ENCODE data around the gene ARSA. TPM values are rescaled to one million over a fixed set of nuclear protein-coding genes. Genes with fewer than 3 reads are reported as not detected.
A peak's percentile ranks its signal among the peaks of the same experiment; 100 is the strongest.

Gene ARSA
- total RNA-seq, 1 experiment from 2014 or later: 49.5 TPM

DNA sequence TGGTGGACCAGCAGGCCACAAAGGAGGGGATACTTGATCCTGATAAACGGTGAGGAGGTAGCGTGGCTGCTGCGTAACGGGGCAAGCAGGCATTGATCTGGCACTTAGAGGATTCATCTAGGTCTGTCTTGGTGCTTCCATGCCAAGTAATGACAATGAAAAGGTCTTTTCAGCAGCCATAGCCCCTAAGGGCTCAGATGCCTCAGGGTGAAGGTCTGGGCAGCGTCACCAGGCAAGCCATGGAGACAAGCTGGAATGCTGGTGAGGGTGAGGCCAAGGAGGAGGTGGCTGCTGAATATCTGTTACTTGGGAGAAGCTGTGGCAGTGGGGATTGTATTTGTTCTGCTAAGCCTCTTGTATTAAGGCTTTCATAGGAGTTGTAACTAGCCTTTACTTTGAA, 40.5 kb downstream of the ARSA start:
- in situ Hi-C loops (cut with HindIII; ENCODE audit: low pct_unique_long_range_greater_than_20kb, low sequenced_read_pairs): no loop called here
- DNase-seq (ENCODE audit: low read depth): no peak

DNA sequence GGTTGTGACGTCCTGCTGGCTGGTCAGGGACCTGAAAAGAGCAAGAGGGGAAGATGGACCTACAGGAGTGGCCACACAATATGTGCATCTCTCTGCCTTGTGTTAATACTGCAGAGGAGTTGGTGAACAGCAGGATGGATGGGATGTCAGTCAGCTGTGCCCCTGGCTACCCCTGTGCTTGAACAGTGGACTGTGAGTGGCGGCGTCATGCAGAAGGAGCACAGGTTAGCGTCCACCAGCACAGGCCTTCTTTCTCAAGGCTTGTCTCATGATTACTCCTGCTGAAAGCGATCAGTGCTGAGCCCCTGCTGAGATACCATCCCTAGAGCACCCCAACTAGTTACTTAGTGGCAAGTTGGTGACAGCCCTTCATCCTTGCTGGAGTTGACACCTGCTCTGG, 41.5 kb downstream of the ARSA start:
- DNase-seq (ENCODE audit: low read depth): no peak
- in situ Hi-C loops (cut with HindIII; ENCODE audit: low pct_unique_long_range_greater_than_20kb, low sequenced_read_pairs): no loop called here

- no peak for DNase-seq (ENCODE audit: low read depth)
- in situ Hi-C loops (cut with HindIII; ENCODE audit: low pct_unique_long_range_greater_than_20kb, low sequenced_read_pairs): no loop called here
These were observed 42.2 kb downstream of the ARSA start for GRCh38 chr22:50585781-50586180.

DNA sequence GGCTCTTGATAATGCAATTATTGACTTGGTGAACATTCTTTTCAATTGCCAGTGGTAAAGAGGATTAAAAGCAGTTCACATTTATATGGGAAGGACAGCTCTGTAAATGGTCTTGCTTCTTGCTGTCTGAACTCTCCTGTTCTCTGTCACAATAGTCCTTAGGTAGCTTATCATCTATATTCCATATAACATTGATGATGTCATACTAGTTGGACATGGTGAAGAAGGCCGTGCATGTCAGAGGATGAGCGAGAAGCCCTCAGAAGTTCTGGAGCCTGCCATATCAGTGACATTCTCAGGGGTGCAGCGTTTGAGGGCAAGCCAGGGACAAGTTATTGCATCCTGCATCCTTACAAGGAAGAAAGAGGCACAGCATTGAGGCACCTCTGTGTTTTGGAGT, 42.7 kb downstream of the ARSA start:
- DNase-seq (ENCODE audit: low read depth): no peak
- in situ Hi-C loops (cut with HindIII; ENCODE audit: low pct_unique_long_range_greater_than_20kb, low sequenced_read_pairs): no loop called here

- no peak for DNase-seq (ENCODE audit: low read depth)
- in situ Hi-C loops (cut with HindIII; ENCODE audit: low pct_unique_long_range_greater_than_20kb, low sequenced_read_pairs): no loop called here
These were observed 43.6 kb downstream of the ARSA start for GRCh38 chr22:50584106-50585096.

DNA sequence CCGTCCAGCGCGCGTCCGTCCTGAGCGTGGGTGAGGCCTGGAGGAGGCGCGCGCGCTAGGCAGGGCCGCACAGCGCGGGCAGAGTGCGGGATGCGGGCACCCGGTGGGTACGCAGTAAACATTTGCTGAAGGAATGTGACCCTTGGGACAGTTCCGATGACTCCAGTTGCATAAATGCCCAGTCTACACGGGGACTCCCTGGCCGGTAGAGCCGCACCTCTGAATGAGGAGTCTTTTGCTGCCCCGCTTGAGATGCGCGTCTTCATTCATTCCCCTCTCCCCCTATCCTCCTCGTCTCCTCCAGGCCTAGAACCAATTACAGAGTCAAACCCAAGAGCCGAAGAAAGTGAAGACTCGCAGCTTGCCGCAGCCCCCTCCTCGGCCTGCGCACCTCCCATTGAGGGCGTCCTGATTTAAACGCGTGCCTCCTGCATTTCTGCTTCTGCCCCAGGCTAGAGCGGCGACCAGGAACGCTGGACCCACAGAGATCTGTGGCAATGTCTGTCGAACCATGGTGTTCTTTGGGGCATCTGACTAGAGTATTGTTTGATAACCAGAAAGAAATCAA, 44.6 kb downstream of the ARSA start:
- in situ Hi-C loops (cut with HindIII; ENCODE audit: low pct_unique_long_range_greater_than_20kb, low sequenced_read_pairs): no loop called here
- no peak for DNase-seq (ENCODE audit: low read depth)

DNA sequence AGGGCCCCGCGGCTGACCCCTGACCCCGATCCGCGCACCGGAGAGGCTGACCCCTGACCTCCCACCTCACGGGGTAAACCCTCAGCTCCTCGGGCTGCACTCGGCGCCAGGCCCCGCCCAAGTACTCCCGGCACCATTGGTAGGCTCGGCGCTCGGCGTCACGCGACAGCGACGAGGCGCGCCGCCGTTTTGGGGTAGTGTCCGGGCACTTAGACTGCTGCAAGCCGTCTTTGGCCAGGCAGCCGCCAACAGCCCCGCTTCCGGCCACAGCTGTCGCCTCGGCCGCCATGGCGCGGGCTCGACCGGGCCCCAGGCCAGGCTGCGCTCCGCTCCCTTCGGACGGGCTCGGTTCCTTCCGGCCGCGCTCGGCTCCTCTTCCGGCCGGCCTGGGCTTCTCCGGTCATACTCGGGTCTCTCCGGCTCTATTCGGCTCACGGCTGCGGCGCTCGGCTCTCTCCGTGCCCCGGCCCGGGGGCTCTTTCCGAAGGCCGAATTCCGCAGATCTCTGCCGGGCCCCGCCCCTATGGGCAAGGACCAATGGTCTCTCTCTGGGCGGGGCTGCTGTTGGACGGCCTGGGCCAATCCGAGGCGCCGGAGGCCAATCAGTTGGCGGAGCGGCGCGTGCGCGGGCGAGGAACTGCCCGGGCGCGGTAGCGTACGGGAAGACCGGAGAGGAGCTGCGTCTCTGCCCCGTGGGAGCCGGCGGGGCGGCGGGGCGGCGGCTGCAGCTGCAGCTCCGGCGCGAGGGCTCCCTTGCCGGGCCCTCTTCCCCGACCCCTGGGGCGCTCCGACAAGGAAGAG, 45.3 kb downstream of the ARSA start, which contains the start of gene CHKB:
Gene CHKB, minus strand, starts transcription at position 357 of the 801 bp plus-strand sequence. Its CDS starts 68 bp downstream, at position 289.
- DNase-seq (ENCODE audit: low read depth): peak; percentile 99
- in situ Hi-C loops (cut with HindIII; ENCODE audit: low pct_unique_long_range_greater_than_20kb, low sequenced_read_pairs): no loop called here

GRCh38 chr22:50581950-50582492, 45.9 kb downstream of the ARSA start:
- in situ Hi-C loops (cut with HindIII; ENCODE audit: low pct_unique_long_range_greater_than_20kb, low sequenced_read_pairs): no loop called here
- no peak for DNase-seq (ENCODE audit: low read depth)

- no peak for DNase-seq (ENCODE audit: low read depth)
- in situ Hi-C loops (cut with HindIII; ENCODE audit: low pct_unique_long_range_greater_than_20kb, low sequenced_read_pairs): no loop called here
These were observed 46.7 kb downstream of the ARSA start for GRCh38 chr22:50581031-50581949.

DNA sequence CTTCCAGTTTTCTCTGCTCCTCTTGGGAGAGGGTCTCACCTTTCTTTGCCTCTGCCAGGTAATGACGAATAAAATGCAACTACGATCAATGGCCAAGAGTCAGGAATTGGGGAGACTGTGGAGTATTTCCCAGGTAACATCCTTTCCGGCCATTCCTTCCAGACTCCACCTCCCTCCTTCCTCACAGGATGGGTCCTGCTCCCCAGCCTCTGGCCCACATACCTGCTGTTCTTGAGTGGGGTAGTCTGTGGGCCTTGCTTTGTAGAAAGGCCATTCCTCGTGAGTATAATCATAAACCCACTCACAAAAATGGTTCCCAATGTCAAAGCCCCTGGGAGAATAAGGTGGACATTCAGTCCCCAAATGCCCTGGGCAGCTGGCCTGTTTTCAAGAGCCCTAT, 48.2 kb downstream of the ARSA start:
- in situ Hi-C loops (cut with HindIII; ENCODE audit: low pct_unique_long_range_greater_than_20kb, low sequenced_read_pairs): no loop called here
- no peak for DNase-seq (ENCODE audit: low read depth)

DNA sequence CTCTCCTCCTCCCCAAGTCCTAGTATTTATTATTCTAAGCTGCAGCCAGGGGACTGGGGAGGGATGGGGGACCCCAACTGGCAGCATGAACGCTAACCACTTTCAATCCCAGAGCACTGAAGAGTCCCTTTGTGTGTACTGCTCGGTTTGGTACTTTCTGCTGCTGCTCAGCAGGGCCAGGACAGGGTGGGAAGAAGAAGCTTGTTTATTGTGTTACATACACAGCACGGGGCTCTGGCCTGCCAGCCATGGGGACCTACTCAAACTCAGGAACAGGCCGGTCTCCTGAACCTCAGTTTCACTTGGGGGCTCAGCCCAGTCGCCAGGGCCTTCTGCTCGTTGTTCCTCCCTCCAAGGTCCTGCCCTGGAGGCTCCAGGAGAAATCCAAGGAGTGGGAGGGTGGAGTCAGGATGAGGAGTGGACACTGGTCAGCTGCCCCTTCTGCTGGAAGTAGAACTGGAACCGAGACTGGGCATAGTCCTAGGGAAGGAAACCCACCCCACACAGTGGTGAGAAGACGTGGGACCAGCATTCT, 49.1 kb downstream of the ARSA start:
- no peak for DNase-seq (ENCODE audit: low read depth)
- in situ Hi-C loops (cut with HindIII; ENCODE audit: low pct_unique_long_range_greater_than_20kb, low sequenced_read_pairs): no loop called here

DNA sequence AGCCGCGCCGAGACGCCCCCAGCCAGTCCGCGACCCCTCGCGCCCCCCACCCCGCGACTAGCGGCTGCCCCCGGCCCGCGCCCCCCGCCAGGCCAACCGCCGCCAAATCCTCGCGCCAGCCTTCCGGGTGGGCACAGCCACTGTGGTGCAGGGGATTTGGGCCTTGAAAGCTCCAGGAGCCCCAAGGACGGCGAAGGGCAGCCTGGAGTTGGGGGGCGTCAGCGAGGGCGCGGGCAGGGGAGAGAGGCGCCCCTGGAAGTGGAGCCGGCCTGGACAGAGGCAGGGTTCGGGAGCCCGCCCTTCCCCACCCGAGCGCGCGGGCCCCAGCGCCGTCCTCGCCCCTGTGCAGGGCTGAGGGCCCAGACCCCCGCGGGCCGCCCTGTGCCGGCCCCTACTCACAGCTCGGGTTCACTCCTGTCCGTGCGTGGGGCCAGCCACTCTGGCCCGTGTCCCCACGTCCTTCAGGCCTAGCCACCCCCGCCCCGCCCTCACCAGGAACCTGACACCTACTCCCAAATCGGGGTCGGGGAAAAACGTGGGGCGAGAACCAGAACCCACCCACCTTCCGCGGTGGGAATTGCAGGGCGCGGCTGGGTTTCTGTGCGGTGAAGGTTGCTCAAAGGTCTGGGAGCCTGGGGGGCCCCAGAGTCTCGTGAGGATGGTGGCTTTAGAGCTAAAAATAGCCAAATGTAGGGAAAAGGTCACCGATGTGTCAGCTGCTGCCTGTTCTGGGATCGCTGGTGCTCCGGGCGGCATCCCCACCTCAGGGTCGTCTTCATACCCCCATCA, 49.8 kb downstream of the ARSA start, which contains the start of gene CPT1B:
Gene CPT1B, minus strand, starts transcription at position 441 of the 789 bp plus-strand sequence. CDS start 512 bp downstream, outside the sequence.
- in situ Hi-C loops (cut with HindIII; ENCODE audit: low pct_unique_long_range_greater_than_20kb, low sequenced_read_pairs): no loop called here

DNA sequence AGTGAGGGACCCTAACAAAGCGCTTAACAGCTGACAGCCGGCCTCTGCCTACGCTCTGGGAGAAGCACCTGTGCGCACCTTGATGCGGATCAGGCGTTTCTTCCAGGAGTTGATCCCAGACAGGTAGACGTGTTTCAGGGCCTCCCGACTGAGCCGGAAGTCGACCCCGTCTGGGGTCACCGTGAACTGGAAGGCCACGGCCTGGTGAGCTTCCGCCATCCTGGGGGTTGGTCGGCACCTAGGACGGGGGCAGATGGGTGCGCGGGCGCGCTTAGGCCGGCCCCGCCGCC, 50.3 kb downstream of the ARSA start:
- in situ Hi-C loops (cut with HindIII; ENCODE audit: low pct_unique_long_range_greater_than_20kb, low sequenced_read_pairs): no loop called here
- DNase-seq (ENCODE audit: low read depth): no peak

More for the DNA sequence above, 49.8 kb downstream of the ARSA start, which contains the start of gene CPT1B:
- DNase-seq (ENCODE audit: low read depth): no peak

GRCh38 chr22:50576806-50577696, 50.9 kb downstream of the ARSA start:
- in situ Hi-C loops (cut with HindIII; ENCODE audit: low pct_unique_long_range_greater_than_20kb, low sequenced_read_pairs): no loop called here
- DNase-seq (ENCODE audit: low read depth): no peak

GRCh38 chr22:50576070-50576469, 51.9 kb downstream of the ARSA start:
- in situ Hi-C loops (cut with HindIII; ENCODE audit: low pct_unique_long_range_greater_than_20kb, low sequenced_read_pairs): no loop called here
- peak; percentile 56 for DNase-seq (ENCODE audit: low read depth)
